ENCODE data around the gene CSK.

The CSK gene

DNA sequence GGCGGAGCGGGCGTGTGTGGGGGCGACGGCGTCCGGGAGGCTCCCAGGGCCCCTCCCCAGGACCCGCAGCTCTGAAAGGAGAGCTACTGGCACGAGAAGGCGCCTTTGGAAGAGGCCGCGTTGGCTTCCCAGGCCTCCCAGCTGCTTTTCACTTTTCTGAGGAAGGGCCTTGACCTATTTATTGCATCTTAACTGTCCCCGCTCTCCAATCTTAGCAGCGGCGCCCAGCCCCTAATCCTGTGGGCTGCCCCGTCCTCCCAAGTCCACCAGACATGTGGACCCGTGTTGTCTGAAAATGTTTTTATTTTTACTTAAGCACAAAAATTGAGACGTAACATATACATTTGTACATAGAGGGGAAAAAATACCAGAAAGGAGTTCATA lies 61.6 kb downstream of the CSK start:
- DNase-seq (ENCODE audit: low spot score) = no peak

DNA sequence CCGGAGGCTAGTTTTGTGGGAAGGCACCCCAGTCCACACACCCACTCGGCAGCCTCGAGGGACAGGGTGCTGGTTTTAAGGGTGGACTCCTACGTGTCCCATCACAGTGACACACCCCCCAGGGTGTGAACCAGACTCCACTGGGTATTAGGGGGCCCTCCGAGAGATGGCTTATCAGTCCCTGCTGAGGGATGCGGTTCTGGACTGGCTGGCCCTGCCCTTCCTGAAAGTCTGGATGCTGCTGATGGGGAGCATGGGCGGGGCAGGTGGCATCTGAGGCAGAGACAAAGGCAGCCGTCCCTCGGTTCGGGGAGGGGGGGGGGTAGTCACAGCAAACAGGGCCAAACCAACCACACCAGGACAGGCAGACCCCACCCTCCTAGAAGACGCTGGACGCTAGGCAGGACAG lies 62.0 kb downstream of the CSK start:
- DNase-seq (ENCODE audit: low spot score) = no peak

DNA sequence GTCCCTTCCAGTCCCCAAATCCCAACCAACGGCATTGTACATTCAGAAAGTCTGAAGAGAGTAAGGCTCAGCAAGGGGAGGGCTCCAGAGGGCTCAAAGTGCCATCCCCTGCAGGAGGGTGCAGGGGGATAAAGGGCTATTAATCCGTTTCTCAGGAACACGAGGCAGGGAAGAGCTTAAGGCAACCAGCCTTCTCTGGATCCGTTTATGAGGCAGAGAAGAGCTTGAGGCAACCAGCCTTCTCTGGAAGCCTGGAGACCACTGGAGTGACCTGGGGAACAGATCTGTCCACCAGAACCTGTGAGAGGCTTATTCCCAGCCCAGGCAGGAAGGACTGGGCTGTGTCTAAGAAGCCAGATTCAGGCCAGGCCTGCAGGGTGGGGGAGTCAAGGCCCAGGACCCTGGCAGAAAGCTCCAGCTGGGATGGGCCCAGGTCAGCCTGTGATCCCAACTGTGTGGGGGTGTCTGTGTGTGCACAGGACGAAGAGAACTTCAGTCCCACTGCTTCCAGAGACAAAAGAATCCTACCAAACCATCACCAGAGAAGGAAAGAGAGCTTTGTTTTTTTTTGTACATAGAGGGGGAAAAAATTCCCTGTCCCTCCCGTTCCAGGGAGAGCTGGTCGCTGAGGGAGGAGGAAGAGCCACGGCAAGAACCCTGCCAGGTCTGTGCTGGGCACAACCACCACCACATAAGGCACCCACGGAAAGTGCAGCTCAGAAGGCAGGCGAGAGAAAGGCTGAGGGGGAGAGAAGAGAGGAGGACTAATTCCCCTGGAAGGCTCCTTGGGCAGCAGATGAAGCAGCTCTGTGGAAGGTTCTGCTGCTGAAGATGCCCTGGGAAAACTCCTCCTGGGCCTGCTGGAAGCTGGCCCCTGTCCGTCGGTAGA lies 62.7 kb downstream of the CSK start:
- DNase-seq (ENCODE audit: low spot score) = no peak

DNA sequence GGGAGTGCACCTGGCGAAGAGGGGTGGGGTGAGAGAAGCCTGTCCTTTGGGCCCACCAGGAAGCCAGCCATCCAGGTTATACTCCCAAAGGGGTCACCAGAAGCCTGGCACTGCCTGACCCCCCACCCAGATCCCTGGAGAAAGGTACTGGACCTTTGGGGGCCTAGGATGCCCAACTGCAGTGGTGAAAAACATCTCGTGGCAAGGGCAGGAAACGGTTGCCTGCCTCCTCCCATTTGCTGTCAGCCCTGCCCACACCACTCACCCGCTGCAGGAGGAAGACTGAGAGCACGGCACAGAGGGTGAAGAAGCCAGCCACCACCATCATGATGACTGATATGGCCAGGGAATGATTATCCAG lies 63.3 kb downstream of the CSK start:
- DNase-seq (ENCODE audit: low spot score) = no peak

DNA sequence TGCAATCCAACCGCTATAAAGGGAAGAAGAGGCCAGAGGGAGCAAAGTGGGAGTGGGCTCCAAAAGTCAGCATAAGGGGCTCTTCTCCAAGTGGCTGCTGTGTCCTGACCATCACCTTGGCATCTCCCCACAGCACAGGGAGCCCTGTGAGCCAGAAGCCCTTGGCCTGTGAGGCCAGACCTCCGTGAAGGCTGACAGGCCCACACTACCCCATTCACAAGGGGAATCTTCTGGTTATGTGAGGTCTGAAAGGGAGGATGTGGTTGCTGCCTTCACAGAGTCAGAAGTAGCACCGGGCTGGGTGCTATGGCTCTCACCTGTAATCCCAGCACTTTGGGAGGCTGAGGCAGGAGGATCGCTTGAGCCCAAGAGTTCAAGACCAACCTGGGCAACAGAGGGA lies 63.7 kb downstream of the CSK start:
- DNase-seq (ENCODE audit: low spot score) = no peak

DNA sequence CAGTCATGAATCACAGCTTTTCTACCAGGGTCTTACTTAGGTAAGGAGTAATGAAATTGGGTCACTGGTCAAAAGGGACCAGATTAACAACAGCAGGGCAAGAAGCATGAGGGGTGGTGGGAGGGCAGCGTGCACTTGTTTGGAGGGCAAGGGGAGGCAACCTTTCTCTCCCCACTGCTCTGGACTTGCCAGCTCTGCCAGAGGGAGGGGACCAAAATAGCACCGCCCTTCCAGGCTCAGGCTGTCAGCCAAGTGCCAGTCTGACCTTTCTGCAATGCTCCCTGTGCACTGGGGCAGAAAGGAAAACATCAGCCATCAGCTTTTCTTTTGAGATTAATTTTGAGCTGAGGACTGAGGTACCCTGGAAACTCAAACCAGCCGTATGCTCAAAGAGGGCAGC lies 65.6 kb downstream of the CSK start:
- no peak for DNase-seq (ENCODE audit: low spot score)

DNA sequence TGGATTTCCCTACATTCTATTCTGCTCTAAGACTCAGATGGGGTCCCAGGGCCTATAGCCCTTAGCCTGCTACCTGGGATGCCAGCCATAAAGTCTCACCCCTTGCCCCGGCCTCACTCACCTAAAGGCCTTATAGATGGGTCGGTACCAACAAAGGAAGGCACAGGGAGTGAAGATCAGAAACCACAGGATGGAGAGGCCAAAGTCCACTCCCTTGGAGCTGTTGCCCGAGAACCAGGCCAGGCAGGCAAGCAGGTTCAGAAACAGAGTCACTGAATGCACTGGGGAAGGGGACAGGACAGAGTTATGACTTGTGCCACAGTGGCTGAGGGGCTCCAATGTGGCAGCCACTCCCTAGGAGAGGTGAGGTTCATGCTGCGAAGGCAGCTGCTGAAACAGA lies 68.5 kb downstream of the CSK start:
- no peak for DNase-seq (ENCODE audit: low spot score)

DNA sequence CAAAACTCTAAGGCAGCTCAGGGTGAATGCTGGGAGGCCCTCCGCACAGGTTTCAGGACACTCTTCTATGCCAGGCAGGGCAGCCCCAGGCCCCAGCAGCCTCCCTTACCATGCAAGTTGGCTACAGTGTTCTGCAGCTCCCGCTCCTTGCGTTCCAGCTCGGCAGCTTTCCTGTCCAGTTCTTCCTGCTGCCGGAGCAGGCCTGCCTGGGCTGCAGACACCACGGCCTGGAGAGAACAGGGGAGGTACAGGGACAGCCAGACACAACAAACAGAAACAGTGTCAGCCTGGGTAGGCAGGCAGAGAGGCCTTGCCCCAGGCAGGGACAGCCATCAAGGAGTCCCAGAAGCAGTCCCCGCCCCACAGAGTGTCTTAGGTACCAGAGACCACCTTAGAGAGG lies 70.1 kb downstream of the CSK start:
- DNase-seq (ENCODE audit: low spot score) = no peak
